CD4-positive, alpha-beta T cell treated with Interleukin-10 for 1 hour (primary cell): ENCODE measurements around the gene GGACT.
"Not testable (repeated sequence)": the region's sequence is repeated elsewhere in the genome, so short reads cannot be mapped to it uniquely, and the experiment has no call there.

Experiments used
- DNase-seq: peaks from one replicate; pipeline ENCODE4 v3.0.0-alpha.2; 2020

GGACT gene

DNA sequence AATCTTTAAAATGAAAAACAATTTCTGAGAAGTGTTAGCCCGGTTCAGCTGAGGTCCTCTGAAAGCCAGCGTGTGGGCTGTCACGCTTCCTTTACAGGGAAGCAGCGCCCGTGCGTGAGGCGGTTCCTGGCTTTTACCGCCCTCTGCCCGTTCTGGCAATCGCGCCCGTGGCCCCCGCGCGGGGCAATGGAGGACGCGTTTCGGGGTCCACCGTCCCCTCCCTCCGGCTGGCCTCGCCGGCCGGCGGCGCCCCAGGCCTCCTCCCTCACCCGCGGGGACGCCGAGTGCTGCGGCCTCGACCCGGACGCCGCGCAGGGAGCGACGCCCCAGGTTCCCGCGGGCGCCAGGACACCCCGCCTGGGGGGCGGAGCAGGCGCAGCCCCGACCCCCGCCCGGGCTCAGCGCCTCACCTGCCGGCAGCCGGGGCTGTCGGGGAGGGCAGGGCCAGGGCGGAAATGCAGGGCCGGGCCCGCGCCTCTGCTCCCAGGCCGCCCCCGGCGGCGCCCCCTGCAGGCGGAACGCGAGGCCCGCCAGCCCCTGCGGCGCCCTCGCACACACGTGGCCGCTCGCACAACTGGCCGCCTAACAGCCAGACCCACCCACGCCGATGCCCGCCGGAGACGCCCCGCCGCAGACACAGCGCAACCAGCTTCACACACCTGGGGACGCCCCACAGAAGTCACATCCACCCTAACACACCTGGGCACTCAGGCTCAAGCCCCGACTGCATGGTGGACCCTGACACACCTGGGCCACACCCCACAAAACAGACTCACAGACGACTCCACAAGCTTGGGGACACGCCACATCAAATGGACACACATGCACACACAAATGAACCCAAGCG, at the start of gene GGACT:
TSS of gene GGACT (minus strand) at position 459 of the 847 bp plus-strand sequence. CDS start 56,198 bp downstream, outside the sequence.
- peak; percentile 89 for DNase-seq

DNA sequence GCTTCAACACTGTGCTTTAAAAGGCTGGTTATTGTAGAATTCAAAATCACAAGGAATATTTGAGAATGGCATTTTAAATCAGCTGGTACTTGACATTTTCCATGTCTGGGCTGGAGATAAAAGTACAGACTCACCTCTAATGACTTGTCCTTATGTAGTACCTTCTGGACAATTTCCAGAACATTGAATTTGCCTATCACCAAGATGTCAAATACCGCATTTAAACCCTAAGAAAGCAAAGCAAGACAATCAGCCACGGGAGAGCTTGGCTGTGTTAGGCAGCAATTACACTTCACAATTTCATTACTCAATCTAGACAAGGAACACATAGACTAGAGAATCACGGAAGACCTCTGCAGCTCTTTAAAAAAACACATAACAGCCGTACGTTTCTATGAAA, 49.2 kb upstream of the GGACT start:
- DNase-seq: no peak

DNA sequence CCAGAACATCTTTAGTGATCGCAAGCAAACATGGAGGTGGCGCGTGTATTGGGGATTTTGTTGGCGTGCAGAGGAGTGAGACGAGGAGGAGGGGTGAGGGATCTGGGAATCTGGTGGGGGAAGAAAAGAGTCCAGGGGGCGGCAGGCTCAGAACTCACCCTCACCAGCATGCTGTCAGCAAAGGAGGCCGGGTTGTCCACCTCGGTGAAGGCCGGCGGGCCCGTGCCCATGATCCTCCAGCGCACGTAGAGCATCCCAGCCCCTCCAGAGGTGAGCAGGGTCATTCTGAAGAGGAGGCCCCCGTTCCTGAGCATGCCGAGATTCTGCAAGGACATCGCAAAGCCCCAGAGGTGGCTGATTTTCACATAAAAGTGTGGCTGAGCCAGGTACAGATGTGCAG, 48.8 kb upstream of the GGACT start:
- DNase-seq: no peak

DNA sequence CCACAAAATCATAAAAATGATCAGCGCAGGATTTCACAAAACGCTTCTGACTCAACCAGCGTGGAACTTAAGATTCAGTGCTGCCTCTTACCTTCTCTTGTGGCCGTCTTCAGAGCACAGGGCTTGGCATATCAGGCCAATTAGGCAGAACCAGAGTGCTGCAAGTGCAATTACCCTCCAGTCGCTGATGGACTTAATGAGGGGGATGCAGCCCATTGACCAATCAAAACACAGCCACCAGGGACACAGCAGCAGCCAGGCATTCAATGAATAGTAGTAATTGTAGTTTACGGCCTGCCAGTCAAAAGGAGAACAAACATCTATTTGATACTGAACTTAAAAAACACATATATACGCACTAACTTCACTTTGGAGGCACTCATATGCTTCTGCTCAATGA, 47.9 kb upstream of the GGACT start:
- no peak for DNase-seq

DNA sequence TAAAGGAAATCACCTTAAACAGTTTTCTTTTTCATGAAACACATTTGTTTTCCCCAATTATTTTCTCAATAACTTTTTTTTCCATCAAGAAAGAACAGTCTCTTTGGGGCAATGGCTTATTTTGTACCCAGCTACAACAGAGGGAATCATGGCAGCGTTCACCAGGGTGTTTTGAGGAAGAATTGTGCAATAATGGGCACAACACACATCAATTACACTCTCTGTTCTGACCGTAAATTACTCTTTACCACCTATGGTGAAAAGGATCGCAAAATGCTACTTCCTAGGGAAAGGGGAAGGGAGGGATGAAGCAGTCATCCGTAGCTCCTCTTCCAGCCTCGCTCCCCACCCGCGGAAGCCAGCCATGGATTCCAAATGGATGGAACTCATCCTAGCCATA, 47.4 kb upstream of the GGACT start:
- no peak for DNase-seq

DNA sequence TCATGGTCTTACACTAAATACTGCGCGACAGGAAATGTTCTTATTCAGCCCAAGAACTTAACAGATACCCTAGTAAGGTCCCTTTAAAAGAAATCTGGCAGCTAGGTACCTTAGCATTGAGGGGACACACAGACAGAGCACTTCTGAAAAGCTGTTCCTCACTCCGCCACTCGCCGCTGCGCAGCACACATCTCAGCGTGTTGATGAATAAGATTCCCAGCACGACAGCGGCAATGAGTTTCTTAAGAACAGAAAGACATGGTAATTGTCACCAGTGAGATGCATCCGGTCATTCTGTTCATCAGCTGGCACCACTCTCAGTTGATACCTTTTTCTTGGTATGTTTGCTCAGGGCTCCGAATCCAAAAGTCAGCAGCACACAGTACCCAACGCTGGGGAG, 46.1 kb upstream of the GGACT start:
- DNase-seq: no peak

DNA sequence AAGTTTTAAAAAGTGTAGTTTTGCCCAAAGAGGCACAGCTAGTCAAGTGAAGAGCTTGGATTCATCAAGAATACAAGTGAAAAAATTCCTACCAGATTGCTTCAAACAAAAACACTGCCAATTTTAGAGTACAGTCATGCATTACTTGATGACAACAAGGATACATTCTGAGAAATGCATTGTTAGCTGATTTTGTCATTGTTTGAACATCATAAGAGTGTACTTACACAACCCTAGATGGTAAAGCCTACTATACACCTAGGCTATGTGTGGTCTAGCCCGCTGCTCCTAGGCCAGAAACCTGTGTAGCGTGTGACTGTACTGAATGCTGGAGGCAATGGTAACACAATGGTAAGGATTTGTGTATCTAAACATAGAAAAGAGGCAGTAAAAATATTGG, 44.9 kb upstream of the GGACT start:
- no peak for DNase-seq

DNA sequence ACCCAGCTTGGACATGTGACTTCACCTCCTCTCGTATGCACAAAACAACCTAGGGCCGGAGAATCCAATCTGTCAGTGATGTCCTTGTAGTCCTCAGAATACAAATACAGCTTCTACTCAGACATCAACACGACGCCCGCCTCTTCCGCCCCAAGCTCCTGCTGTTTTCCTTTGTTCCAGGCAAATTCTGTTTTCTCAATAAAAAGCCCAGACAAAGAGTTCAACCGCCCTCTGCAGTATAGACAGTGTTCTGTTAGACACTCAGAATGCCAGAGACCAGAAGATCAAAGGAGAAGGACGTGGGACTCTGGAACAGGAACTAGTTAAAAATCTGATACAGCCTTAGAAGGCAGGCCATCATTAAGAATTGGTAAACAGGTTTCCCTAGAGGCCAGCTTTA, 42.0 kb upstream of the GGACT start:
- DNase-seq: no peak

DNA sequence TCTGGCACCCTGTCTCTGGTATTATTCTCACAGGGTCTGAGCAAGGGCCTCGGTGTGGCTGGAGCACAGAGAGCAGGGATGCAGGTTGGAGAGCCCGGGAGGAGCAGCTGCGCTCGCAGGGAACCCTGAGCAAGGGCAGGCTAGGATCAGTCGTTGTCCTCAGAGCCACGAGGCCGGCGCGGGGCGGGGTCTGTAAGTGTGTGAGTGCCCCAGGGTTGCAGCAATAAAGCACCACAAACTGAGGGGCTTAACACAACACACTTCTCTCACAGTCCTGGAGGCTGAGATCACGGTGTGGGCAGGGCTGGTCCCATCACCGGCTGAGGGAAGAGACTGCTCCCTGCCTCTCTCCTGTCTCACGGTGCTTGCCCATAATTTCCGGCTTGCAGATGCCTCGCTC, 38.5 kb upstream of the GGACT start:
- no peak for DNase-seq

DNA sequence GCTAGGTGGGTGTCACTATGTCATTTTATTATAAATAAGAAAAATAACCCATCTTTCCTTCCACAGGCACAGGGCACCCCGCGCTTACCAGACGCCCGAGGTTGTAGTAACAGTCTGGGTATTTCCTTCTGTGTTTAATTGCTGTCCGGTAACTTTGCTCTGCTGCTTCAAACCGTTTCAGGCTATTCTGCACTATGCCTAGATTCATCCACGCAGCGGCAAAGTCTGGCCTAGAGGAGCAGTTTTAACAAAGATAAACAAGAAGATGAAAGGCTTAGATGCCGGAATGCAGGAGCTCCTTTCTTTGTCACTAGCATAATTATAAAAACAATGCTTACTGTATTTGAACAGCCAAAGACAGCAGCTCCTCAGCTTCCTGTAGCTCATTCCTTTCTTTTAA, 36.9 kb upstream of the GGACT start:
- DNase-seq: no peak

DNA sequence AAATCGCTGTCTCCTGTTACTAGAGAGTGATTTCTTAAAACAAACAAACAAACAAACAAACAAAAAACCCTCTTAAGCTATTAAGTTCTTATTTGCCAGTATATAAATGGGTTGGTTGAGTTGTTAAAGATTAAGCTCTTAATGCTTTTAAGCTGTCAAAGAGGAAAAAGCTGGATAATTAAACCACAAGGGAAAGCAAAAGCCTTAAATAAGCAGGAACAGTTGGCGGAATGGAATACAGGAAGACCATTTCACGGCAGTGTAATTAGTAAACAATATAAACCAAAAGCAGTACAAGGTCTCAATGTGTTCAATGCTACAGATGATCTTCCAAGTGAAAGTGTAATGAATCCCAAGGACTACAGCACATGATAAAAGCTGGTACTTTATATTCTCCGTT, 32.2 kb upstream of the GGACT start:
- no peak for DNase-seq

DNA sequence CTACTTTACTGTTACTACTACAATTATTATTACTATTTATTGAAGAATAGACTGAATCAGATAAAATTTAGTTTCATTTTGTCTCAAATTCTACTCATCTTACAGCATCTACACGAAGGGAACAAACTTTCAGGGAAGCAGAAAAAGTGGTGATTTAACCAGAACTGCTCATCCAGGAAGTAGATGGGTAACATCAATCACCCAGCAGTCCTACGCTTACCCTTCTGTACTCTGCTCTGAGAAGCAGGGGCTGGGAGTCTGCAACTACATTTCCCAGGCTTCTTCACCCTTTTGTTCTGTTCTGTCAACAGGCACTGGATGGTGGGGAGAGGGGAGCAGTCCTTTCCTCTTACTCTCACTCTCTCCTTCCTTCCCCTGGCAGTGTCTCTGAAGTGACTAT, 31.4 kb upstream of the GGACT start:
- DNase-seq: no peak

DNA sequence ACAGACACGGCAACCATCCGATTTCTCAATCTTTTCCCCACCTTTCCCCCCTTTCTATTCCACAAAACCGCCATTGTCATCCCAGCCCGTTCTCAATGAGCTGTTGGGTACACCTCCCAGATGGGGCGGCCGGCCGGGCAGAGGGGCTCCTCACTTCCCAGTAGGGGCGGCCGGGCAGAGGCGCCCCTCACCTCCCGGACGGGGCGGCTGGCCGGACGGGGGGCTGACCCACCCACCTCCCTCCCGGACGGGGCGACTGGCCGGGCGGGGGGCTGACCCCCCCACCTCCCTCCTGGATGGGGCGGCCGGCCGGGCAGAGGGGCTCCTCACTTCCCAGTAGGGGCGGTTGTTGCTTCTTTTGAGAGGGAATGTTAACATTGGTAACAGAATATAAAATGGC, 30.3 kb upstream of the GGACT start:
- DNase-seq: not testable (repeated sequence)

DNA sequence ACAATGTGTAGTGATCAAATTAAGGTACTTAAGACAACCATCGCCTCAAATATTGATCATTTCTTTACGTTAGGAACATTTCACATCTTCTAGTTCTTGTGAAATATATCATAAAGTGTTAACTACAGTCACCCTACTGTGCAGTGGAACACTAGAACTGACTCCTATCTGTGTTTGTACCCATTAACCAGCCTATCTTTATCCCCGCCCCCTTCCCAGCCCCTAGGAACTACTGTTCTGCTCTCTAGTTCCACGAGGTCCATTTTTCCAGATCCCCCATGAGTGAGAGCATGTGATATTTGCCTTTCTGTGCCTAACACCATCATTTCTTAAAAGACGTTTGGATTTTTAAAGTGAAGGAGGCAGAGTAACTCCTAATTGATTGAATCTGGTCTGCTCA, 24.4 kb upstream of the GGACT start:
- DNase-seq: no peak

DNA sequence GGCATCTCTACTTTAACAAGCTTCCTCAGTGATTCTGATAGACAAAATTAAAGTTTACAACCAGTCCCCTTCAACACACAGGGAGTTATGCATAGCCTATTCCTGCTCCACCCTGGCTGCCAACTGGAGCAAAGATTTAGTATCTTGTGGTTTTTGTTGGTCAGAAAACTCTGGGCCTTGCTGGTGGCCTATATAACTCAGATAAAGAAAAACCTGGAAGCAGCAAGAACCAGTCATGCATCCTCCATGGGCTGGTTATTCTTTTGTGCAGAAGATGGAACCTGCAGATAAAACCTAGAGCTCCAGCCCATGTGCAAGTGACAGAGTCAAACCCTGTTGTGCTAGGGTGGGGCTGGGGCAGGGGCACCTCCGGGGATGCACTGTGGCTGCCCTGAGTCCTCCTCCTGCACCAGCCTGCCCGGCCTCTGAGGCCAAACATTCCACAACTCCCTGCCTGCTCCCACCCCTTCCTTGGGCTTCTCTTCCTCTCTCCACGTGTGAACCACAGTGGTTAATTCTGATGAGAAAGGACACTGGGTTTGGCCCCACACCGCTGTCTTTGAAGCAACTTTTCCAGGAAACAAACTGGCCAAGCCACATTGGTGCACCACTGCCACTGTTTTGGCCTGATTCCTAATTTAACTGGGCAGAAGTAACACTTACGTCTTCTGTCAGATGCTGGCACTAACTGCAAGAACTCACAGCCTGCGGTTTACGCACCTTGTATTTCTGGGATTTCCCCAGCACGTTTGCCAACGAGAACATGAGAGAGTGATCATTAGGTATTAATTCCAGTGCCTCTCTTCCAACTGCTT, 23.3 kb upstream of the GGACT start:
- peak; percentile 31 for DNase-seq

DNA sequence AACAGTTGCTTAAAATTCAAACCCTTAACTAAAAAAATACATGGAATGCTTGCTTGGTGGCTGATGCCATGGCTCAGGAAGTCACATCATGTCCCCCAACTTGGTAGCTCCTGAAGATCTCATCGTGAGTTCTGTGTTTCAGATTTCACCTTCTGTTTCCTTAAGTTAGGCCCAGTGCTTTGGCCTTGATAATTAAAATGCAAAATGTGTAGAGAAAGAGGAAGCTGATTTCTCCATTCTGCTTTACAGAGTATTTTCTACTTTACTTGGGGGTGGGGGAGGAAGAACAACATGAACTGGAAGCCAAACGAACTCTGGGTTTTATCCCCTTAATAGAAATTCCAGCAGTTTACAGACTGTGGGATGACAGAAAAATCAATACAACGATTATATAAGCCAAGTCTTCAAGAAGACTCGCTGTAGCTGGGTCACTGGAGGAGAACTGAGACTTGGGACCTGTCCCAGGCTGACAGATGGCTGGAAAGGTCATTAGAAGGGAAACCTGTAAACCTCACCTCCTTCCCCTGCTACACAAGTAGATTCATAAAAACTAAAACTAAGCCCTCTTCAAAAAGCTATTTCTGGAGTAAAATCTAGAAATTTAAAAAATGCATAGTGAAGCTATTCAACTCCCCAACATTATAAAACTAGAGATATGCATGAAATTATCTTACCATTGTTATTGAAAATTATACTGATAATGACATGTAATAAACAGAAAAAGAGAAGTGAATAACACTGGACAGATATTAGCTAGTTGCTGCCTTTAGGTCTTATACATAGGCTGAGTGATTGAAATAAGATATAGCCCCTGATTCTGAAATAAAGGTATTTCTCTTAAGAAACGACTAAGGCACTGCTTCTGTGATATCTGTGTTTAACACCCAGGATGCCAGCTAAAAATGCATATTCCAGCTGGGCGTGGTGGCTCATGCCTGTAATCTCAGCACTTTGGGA, 22.1 kb upstream of the GGACT start:
- no peak for DNase-seq

DNA sequence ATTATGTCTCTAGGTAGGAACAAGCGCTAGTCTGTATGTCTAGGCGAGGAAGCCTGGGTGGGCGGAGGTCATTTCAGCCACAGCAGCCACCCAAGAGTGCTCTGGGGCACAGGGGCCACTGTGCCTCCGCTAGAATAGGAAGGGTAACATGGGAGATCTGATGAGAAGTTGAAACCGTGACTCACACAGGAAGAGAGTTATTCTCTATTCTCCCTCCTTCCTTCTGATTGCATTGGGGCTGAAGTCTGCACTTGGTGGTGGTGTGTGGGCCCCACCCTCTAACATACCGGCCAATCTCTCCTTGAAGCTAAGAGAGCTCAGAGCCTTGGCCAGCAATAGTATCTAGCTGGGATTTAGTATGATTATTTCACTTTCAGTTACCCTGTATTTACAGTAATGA, 20.3 kb upstream of the GGACT start:
- DNase-seq: peak; percentile 21

DNA sequence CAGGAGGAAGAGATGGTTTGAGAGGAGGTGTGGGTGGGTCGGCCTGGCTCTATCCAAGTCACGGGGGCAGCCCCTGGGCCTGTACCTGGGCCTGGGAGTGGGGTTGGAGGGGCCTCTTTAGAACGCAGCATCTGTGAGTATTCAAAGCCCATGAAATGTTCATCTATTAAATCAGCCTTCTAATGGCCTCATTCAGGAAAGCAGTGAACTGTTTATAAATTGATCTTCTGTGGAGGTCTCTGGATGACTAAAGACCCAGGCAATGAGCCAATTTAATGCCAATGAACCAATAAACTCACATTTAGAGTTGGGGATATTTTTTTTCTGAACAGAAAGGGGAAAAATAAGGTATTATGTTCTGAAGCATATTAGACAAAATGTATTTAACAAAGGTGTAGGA, 19.9 kb upstream of the GGACT start:
- no peak for DNase-seq

DNA sequence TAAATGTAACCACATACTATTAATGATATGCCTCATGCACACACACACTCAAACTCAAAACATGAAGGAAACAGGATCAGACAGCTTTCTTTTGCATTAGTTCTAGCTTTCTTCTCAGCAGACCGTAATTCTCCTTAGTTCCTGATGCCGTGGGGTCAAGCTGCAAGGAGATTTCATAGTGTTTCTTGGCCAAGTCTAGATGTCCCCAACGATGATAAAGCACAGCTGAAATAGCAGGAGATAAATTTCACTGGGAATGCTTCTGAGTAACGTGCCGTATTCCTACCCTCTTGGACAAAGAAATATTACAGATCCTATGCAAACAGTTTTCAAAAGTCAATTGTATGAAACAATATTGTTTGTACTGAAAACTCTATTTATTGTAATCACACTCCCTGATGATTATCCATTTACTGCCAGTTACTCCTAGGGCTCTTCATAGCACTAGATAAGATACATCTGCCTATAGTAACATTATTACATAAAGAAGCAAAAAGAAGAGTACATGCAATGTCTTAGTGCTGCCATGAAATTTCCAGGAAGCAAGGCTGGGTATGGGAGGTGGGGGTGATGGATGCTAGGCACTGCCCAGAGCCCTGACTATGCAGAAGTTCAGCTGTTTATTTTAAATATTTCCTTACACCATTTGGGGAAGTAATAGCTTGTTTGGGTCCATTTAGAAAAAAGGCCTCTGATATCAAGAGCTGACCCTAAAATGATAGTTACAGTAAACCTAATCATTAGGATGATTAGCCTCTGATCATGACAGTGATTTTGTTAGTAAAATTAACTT, 16.5 kb upstream of the GGACT start:
- no peak for DNase-seq

DNA sequence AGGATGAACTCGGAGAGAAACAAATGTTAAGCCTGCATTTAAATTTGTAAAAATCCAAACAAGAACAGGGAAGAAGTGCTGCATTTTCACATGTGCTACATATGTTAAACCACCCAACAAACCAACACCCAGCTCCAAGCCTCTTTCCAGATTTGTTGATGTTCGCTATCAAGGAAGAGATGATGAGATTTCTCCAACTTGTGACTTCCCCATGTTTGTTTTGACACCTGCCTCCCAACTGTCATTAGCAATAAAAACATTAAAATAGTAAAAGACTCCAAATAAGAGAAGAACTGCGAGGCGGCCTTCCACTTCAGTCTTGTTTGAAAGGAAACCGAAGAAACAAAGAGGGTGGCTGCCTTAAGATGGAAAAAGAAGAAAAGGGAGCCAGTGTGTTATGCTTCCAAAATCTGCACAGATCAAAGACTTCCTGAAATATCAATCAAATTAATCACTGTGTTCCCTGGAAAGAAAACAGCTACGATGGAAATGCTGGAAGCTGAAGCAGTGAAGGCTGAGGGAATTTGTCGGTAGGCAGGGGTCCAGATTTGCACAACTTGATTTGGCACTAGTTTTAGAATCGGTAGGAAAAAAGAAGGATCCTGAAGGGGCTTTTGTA, 14.0 kb upstream of the GGACT start:
- no peak for DNase-seq

DNA sequence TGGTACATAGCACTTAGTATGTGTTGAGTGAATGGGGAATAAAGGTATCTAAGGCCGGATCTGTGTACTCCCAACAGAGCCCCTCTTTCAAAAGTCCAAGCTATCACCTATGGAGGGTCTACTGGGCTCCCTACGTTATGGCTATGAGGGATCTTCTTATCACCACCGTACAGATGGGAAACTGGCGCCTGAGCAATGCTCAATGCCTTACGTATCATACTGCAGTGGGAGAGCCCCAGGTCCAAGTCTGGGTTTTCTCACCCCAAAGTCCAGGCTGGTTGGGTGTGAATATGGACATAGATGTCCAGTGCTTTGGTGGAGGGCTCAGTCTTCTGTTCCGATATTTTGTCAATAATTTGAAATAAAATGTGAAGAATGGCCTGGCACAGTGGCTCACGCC, 13.1 kb upstream of the GGACT start:
- DNase-seq: no peak

DNA sequence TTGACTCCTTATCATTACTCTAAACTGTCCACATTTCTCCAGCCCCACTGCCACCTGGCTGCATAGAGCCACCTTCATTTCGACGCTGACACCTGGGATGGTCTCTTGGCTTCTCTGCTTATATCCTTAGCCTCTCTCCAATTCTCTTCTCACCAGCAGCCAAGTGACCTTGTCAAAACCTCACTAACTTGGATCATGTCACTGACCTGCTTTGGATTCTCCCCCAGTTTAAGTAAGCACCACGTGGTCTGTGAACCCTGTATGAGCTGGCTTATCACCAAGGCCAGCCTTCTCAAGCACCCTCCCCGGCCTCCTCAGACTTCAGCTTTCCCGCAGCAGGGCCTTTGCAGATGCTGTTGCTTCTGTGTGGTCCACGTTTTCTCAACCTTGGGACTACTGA, 12.3 kb upstream of the GGACT start:
- no peak for DNase-seq
